Heart left ventricle (tissue), 13 donors: ENCODE measurements around the gene CDC42EP3.

Source experiments
- POLR2A ChIP-seq, 2 donors: fragments of 450-650 bp; IDR thresholded peaks; one replicate each; pipeline ENCODE4 v1.6.1; 2017; ENCODE audit warnings: antibody characterized with exemption in 2 of 2, mild to moderate bottlenecking in 2 of 2, moderate library complexity in 2 of 2
- TF ChIP-seq, protein P1 (sequence below), 12 donors: fragments of 200-600 bp; sonication (generic) in 4 of 12; IDR thresholded peaks; one replicate each; pipeline versions ENCODE4 v1.5.0 to v1.8.0; 2018 to 2022; ENCODE audit warnings: antibody characterized with exemption in 12 of 12, mild to moderate bottlenecking in 5 of 12
- donor health status: ischemic (EF 13 %, LVEDD 7.1; RV severe dilation, severe dysfunction).
- donor health status: DM: no; HTN: yes; CAD: no.
- donor health status: DM: no; HTN: no; CAD: no.
- donor health status: ischemic (EF 25% LVEDD 6.9; RV normal size, moderate dysfunction).
- donor health status: ischemic (EF 25% LVEDD 5.7; RV mildly dilated, moderate dysfunction).
- donor health status: ischemic (EF 35%, LVEDD 5.7; RV mildly dilated, moderate dysfunction).
- donor health status: nonischemic (EF 11% LVEDD 7.7; RV severe dilation, severe dysfunction).
- donor health status: DM: yes; HTN: yes; CAD: no.
- donor health status: PGD.
- donor health status: ischemic (EF 29% LVEDD 5.4; RV normal size, mild dysfunction).
- donor health status: nonischemic (EF 23%, LVEDD 6.1; RV moderate dilation, normal function).

- TF ChIP-seq, protein P1, sequence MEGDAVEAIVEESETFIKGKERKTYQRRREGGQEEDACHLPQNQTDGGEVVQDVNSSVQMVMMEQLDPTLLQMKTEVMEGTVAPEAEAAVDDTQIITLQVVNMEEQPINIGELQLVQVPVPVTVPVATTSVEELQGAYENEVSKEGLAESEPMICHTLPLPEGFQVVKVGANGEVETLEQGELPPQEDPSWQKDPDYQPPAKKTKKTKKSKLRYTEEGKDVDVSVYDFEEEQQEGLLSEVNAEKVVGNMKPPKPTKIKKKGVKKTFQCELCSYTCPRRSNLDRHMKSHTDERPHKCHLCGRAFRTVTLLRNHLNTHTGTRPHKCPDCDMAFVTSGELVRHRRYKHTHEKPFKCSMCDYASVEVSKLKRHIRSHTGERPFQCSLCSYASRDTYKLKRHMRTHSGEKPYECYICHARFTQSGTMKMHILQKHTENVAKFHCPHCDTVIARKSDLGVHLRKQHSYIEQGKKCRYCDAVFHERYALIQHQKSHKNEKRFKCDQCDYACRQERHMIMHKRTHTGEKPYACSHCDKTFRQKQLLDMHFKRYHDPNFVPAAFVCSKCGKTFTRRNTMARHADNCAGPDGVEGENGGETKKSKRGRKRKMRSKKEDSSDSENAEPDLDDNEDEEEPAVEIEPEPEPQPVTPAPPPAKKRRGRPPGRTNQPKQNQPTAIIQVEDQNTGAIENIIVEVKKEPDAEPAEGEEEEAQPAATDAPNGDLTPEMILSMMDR (IDR thresholded peaks at IDR 0.05) = no peak
- no peak for TF ChIP-seq POLR2A (IDR thresholded peaks at IDR 0.05)
Observed at GRCh38 chr2:37642907-37643729, 28.3 kb downstream of the CDC42EP3 start.
